Right ventricle myocardium inferior (tissue), 1 donor: ENCODE results near the gene VPS45. TPM values are rescaled to one million over a fixed set of nuclear protein-coding genes. Genes with fewer than 3 reads are reported as not detected.
"Not testable (repeated sequence)": the region's sequence is repeated elsewhere in the genome, so short reads cannot be mapped to it uniquely, and the experiment has no call there.

Experiments
- ATAC-seq: fragments of 200-7000 bp; cut with Tn5 transposase; one replicate; pipeline ENCODE4 v1.9.1; 2020; ENCODE audit warnings: mild to moderate bottlenecking, moderate library complexity
- DNase-seq: peaks from one replicate; pipeline ENCODE4 v3.0.0; 2021; ENCODE audit errors: missing footprints
- intact Hi-C: fragments of 100-400 bp; cut with DNase I; formaldehyde crosslinking; loops from one replicate; pipeline ENCODE4 v1.11.0; 2022
- long read RNA-seq: library from polyadenylated mRNA; unstranded; transcript quantifications from one replicate; pipeline ENCODE4 v2.0.0, GENCODE V29; 2021
- total RNA-seq: library from RNA; stranded (reverse); fragmentation: NEBNext Ultra II Directional; extraction: Animal tissue kit (Norgen Biotek cat#: 25700); gene quantifications from one replicate; pipeline ENCODE4 v1.2.1, GENCODE V29; 2021
- donor health status: DM: no; HTN: yes; CAD: no; lungs with severe emphysema.

VPS45 gene, protein sequence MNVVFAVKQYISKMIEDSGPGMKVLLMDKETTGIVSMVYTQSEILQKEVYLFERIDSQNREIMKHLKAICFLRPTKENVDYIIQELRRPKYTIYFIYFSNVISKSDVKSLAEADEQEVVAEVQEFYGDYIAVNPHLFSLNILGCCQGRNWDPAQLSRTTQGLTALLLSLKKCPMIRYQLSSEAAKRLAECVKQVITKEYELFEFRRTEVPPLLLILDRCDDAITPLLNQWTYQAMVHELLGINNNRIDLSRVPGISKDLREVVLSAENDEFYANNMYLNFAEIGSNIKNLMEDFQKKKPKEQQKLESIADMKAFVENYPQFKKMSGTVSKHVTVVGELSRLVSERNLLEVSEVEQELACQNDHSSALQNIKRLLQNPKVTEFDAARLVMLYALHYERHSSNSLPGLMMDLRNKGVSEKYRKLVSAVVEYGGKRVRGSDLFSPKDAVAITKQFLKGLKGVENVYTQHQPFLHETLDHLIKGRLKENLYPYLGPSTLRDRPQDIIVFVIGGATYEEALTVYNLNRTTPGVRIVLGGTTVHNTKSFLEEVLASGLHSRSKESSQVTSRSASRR
- total RNA-seq = 49.0 TPM
- long read RNA-seq, transcript VPS45-202 (15 exons, 2,790 nt) = major isoform, 23 of 26 reads
- long read RNA-seq, partial matches to known transcripts = 1 of 26 reads
- long read RNA-seq, other reads (novel, unspliced or antisense) = 1 of 26 reads

- peak; percentile 98 for ATAC-seq
- intact Hi-C loops = loop anchor here (2.0 kb wide), 2 partner anchors 57 to 101 kb away; partner anchors contain the start of gene OTUD7B
- peak; percentile 93 for DNase-seq
Measured at GRCh38 chr1:150067184-150068108, at the start of gene VPS45. Gene VPS45 (plus strand): TSS chr1:150067776. CDS start chr1:150067858, 82 bp downstream.

GRCh38 chr1:150018165-150018564 is 49.4 kb upstream of the VPS45 start:
- DNase-seq (no peak), ATAC-seq (no peak)
- intact Hi-C loops = no loop called here

GRCh38 chr1:150020711-150021110 is 46.9 kb upstream of the VPS45 start:
- DNase-seq = no peak
- no peak for ATAC-seq
- intact Hi-C loops = no loop called here

DNA sequence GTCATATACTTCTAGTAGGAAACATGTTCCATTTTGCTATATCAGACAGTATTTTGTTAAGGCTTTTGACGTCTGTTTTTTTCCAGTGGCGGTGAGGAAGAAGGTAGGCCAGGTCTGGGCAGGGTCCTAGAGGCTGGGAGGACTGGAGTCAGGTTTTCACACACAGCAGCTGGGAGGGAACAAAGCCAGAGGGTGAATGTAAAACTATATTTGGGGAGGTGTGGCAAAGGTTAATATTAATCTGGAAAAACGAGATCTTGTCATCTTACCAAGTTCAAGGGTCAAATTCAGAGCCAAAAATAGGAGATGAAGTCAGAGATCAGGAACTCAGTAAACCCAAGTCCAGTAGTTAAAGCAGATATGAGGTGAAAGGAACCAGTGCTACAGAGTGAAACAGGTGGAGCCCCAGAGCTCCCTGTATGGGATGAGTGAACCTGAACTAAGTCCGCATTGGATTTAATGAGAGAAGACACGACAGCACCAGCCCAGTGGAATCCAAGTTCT is 46.3 kb upstream of the VPS45 start:
- no peak for ATAC-seq
- intact Hi-C loops = no loop called here
- DNase-seq = no peak

GRCh38 chr1:150022357-150022756 is 45.2 kb upstream of the VPS45 start:
- ATAC-seq (no peak), DNase-seq (no peak)
- intact Hi-C loops = no loop called here

- intact Hi-C loops = no loop called here
- ATAC-seq = no peak
- DNase-seq = no peak
Measured at GRCh38 chr1:150024156-150024555, 43.4 kb upstream of the VPS45 start.

DNA sequence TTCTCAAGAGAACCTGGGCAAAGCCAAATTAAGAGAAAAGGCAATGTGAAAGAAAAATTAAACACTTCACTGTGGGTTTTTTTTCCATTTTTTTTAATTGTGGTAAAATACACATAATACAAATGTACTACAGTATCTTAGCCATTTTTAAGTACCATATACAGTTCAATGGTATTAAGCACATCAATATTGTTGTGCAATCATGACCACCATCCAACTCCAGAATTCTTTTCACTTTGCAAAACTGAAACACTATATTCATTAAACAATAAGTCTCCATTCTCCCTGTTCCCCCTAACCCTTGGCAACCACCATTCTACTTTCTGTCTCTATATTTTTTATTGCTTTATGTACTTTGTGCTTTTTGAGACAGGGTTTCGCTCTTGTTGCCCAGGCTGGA is 39.3 kb upstream of the VPS45 start:
- no peak for DNase-seq
- intact Hi-C loops = no loop called here
- ATAC-seq = no peak

- no peak for DNase-seq
- intact Hi-C loops = no loop called here
- ATAC-seq = no peak
Measured at GRCh38 chr1:150034336-150034735, 33.2 kb upstream of the VPS45 start.

DNA sequence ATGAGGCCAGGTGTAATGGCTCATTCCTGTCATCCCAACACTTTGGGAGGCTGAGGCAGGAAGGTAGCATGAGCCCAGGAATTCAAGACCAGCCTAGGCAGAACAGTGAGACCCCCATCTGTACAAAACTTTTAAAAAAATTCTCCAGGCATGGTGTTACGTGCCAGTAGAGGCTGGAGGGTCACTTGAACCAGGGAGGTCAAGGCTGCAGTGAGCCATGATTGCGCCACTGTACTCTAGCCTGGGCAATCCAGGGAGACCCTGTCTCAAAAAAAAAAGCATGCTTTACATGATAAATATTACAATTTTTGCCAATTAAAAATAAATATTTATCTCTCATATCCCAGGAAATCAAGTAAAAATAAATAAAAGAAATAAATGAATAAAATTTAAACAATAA is 17.6 kb upstream of the VPS45 start:
- no peak for DNase-seq
- intact Hi-C loops = loop anchor here (1.0 kb wide), 1 partner anchor 88 kb away; no protein-coding TSS in a partner anchor
- ATAC-seq = no peak

GRCh38 chr1:150051089-150051373 is 16.5 kb upstream of the VPS45 start:
- intact Hi-C loops = no loop called here
- ATAC-seq (no peak), DNase-seq (no peak)

DNA sequence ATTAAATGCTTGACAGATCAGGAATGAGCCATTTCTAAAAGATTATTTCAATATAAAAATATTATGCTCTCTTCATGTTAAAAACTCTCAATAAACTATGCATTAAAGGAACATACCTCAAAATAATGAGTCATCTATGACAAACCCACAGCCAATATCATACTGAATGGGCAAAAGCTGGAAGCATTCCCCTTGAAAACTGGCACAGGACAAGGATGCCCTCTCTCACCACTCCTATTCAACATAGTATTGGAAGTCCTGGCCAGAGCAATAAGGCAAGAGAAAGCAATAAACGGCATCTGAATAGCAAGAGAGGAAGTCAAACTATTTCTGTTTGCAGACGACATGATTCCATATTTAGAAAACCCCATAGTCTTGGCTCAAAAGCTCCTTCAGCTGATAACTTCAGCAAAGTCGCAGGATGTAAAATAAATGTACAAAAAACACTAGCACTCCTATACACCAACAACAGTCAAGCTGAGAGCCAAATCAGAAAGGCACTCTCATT is 15.6 kb upstream of the VPS45 start:
- ATAC-seq, intact Hi-C loops, DNase-seq: not testable (repeated sequence)

GRCh38 chr1:150053926-150054325 is 13.7 kb upstream of the VPS45 start:
- DNase-seq (no peak), ATAC-seq (no peak)
- intact Hi-C loops = no loop called here

DNA sequence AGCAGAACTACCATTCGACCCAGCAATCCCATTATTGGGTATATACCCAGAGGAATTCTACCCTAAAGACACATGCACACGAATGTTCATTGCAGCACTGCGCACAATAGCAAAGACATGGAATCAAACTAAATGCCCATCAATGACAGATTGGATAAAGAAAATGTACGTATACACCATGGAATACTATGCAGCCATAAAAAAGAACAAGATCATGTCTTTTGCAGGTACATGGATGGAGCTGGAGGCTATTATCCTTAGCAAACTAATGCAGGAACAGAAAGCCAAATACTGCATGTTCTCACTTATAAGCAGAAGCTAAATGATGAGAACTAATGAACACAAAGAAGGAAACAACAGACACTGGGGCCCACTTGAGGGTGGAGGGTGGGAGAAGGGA is 12.1 kb upstream of the VPS45 start:
- intact Hi-C loops, DNase-seq, ATAC-seq: not testable (repeated sequence)

GRCh38 chr1:150056407-150056806 is 11.2 kb upstream of the VPS45 start:
- DNase-seq (no peak), ATAC-seq (no peak)
- intact Hi-C loops = no loop called here

- DNase-seq = no peak
- ATAC-seq = no peak
- intact Hi-C loops = no loop called here
Measured at GRCh38 chr1:150060260-150060659, 7.3 kb upstream of the VPS45 start.

GRCh38 chr1:150061632-150062101 is 5.9 kb upstream of the VPS45 start:
- ATAC-seq = no peak
- intact Hi-C loops = no loop called here
- DNase-seq = no peak

DNA sequence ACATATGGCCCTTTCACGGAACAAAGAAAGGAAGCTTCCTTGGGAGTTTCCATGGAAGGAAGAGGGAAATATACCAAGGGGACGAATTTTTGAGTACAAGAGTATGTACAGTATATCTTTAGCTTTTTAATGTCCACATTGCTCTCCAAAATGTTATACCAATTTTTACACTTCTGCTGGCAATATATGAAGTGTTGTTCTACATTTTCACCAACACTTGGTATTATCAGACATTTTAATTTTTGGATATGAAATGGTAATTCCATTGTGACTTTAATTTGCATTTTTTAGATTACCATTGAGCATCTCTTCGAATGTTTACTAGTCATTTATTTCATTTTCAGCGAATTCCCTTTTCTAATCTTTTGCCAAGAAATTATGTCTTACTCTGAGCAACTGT is 5.5 kb upstream of the VPS45 start:
- intact Hi-C loops = no loop called here

GRCh38 chr1:150065184-150065871 is 2.2 kb upstream of the VPS45 start:
- ATAC-seq (no peak), DNase-seq (no peak)
- intact Hi-C loops = no loop called here

More for the DNA sequence above, 5.5 kb upstream of the VPS45 start:
- DNase-seq (no peak), ATAC-seq (no peak)
